Colonic mucosa (tissue), 4 donors: ENCODE measurements around the gene BCAM. TPM values are rescaled to one million over a fixed set of nuclear protein-coding genes. Genes with fewer than 3 reads are reported as not detected.
A peak's percentile ranks its signal among the peaks of the same experiment; 100 is the strongest.

ENCODE experiments used
- DNase-seq: peaks from one replicate; pipeline ENCODE4 v3.0.0-alpha.2; 2020
- H3K27ac ChIP-seq: fragments of 200-600 bp; one replicate; pipeline ENCODE4 v1.8.0; 2021
- H3K27me3 ChIP-seq: fragments of 200-600 bp; one replicate; pipeline ENCODE4 v1.8.0; 2021
- H3K36me3 ChIP-seq: fragments of 200-600 bp; one replicate; pipeline ENCODE4 v1.8.0; 2021
- H3K4me1 ChIP-seq: fragments of 200-600 bp; one replicate; pipeline ENCODE4 v1.8.0; 2021; ENCODE audit warnings: mild to moderate bottlenecking
- H3K4me3 ChIP-seq: fragments of 200-600 bp; one replicate; pipeline ENCODE4 v1.8.0; 2021
- H3K9ac ChIP-seq, 2 donors: one replicate each; pipeline ENCODE4 v1.7.0; 2013; ENCODE audit warnings: control low read depth in 2 of 2, low read depth in 2 of 2, low read length in 2 of 2
- H3K9me3 ChIP-seq: fragments of 200-600 bp; one replicate; pipeline ENCODE4 v1.8.0; 2021
- CTCF ChIP-seq: fragments of 200-600 bp; IDR thresholded peaks from one replicate; pipeline ENCODE4 v1.8.0; 2022; ENCODE audit warnings: antibody characterized with exemption, mild to moderate bottlenecking
- intact Hi-C: fragments of 100-400 bp; cut with DNase I; formaldehyde crosslinking; loops from one replicate; pipeline ENCODE4 v1.14.1; 2022
- total RNA-seq, 2 donors: library from RNA; stranded (reverse); fragmentation: NEBNext Ultra II Directional in 1 of 2; extraction: Animal tissue kit (Norgen Biotek cat#: 25700) in 1 of 2; gene quantifications; one replicate each; pipeline ENCODE4 v1.2.1, GENCODE V29; 2021
- donor health status: healthy.
- donor health status: DM: no; HTN: no; CAD: no.
- donor health status: DM: no; HTN: no; CAD: no.

Gene BCAM, protein sequence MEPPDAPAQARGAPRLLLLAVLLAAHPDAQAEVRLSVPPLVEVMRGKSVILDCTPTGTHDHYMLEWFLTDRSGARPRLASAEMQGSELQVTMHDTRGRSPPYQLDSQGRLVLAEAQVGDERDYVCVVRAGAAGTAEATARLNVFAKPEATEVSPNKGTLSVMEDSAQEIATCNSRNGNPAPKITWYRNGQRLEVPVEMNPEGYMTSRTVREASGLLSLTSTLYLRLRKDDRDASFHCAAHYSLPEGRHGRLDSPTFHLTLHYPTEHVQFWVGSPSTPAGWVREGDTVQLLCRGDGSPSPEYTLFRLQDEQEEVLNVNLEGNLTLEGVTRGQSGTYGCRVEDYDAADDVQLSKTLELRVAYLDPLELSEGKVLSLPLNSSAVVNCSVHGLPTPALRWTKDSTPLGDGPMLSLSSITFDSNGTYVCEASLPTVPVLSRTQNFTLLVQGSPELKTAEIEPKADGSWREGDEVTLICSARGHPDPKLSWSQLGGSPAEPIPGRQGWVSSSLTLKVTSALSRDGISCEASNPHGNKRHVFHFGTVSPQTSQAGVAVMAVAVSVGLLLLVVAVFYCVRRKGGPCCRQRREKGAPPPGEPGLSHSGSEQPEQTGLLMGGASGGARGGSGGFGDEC
- 10 to 100 TPM; 15.1 to 20.7 TPM for total RNA-seq

DNA sequence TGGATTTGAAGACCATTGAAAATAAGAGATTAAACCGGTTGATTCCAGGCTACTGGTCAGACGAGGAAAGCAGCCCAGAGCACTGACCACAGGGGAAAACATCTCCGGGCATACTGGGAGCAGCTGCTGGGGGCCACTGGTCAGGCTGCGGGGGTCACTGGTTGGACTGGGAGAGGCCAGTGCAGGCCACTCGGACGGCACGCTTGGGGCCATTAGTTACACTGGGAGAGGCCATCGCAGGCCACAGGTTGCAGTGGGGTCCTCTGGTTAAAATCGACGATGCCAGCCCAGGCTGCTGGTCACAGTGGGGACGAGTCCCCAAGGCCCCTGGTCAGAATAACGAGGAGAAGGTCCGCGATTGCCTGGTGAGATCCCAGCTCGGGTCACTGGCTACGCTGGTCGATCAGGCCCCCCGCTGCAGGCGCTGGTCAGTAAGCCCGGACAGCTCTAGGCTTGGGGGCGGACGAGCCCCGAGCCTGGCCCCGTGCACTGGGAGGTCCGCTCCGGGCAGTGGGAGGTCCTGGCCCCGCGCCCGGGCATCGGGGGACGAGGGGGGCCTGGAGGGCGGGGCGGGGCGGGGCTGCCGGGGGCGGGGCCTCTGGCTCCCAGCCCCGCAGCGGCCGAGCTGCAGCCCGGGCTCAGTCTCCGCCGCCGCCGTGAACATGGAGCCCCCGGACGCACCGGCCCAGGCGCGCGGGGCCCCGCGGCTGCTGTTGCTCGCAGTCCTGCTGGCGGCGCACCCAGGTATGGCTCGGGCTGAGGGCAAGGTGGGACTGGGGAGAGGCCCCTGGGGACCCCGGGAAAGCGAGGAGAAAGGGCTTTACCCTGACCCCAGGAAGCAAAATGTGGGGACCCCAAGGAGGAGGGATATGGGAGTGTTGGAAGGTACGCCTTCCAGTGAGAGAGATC is at the start of gene BCAM:
Gene BCAM (plus strand): TSS at position 641 of the 909 bp plus-strand sequence. CDS start 22 bp downstream, at position 663.
- H3K9me3 ChIP-seq, result no peaks in the 10 kb centered on the region
- H3K4me3 ChIP-seq, result peak within 1 kb of the TSS; percentile 40
- DNase-seq, result peak; percentile 68
- no peaks in the 10 kb centered on the region for H3K36me3 ChIP-seq
- H3K4me1 ChIP-seq, result peaks cover 10% of the 10 kb centered on the region
- TF ChIP-seq CTCF, result no peak
- H3K27ac ChIP-seq, result no peak within 1 kb of the TSS
- intact Hi-C loops, result no loop called here
- peak within 1 kb of the TSS; percentile 63 to 69 for H3K9ac ChIP-seq
- no peaks in the 10 kb centered on the region for H3K27me3 ChIP-seq

DNA sequence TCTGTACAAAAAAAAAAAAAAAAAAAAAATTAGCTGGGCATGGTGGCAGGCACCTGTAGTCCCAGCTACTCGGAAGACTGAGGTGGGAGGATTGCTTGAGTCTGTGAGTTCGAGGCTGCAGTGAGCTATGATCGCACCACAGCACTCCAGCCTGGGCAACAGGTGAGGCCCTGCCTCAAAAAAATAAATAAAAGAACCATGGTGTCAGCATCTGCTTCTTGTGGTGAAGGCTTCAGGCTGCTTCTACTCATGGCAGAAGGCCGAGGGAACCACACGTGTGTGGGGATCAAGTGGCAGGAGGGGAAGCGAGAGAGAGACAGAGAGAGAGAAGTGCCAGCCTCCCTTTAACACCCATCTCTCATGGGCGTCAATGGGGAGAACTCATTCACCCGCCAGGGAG is 46.9 kb upstream of the BCAM start:
- intact Hi-C loops, result no loop called here
- no peak for DNase-seq
- no peak overlapping the region for H3K4me3 ChIP-seq
- no peak overlapping the region for H3K27ac ChIP-seq
- TF ChIP-seq CTCF, result no peak
- H3K36me3 ChIP-seq, result peaks cover 9% of the 10 kb centered on the region
- no peaks in the 10 kb centered on the region for H3K27me3 ChIP-seq
- H3K4me1 ChIP-seq, result peaks cover 6% of the 10 kb centered on the region
- H3K9ac ChIP-seq, result no peak overlapping the region
- H3K9me3 ChIP-seq, result no peaks in the 10 kb centered on the region

DNA sequence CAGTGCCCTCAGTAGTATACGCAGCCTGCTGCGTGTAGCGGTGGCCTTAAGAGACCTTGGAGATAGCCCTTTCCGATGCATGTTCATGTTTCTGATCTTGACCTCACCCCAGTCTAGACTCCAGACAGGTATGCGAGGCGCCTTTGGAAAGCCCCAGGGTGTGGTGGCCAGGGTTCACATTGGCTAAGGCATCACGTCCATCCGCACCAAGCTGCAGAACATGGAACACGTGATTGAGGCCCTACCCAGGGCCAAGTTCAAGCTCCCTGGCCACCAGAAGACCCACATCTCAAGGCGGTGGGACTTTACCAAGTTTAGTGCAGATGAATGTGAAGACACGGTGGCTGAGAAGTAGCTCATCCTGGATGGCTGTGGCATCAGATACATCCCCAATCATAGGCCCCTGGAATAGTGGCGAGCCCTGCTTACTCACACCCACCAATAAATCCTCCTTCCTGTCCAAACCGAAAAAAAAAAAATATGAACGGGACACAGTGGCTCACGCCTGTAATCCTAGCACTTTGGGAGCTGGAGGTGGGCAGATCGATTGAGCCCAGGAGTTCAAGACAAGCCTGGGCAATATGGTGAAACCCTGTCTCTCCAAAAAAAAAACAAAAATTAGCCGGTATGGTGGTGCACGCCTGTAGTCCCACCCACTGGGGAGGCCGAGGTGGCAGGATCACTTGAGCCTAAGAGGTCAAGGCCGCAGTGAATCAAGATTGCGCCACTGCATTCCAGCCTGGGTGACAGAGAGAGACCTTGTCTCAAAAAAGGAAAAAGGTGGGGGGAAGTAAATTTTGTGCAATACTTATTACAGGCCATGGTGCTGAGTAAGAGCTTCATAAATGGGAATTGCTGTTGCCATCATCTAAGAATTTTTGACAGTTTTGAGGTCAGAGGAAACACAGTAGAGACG is 43.6 kb upstream of the BCAM start:
- DNase-seq, result peak; percentile 90
- no peaks in the 10 kb centered on the region for H3K27me3 ChIP-seq
- peak overlapping the region; percentile 24 to 38 for H3K9ac ChIP-seq
- H3K36me3 ChIP-seq, result no peaks in the 10 kb centered on the region
- no peak overlapping the region for H3K4me3 ChIP-seq
- peak overlapping the region; percentile 86 for H3K27ac ChIP-seq
- intact Hi-C loops, result no loop called here
- H3K9me3 ChIP-seq, result no peaks in the 10 kb centered on the region
- H3K4me1 ChIP-seq, result peaks cover 8% of the 10 kb centered on the region
- no peak for TF ChIP-seq CTCF

DNA sequence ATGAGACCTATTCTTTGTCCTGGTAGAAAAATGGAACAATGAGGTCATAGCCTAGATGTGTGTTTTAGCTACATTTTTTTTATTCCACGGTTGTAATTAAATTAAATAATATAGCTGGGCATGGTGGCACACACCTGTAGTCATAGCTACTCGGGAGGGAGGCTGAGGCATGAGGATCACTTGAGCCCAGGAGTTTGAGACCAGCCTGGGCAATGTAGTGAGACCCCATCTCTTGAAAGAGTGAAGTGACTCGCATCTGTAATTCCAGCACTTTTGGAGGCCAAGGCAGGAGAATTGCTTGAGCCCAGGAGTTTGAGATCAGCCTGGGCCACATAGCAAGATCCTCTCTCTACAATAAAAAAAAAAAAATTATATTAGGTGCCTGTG is 43.0 kb upstream of the BCAM start:
- Histone ChIP-seq H3K27ac (peak overlapping the region; percentile 86), H3K9ac (peak overlapping the region in 1 of 2 donors; percentile 24), H3K9me3 (no peaks in the 10 kb centered on the region), H3K27me3 (no peaks in the 10 kb centered on the region), H3K36me3 (no peaks in the 10 kb centered on the region), H3K4me3 (no peak overlapping the region), H3K4me1 (peaks cover 10% of the 10 kb centered on the region)
- intact Hi-C loops, result no loop called here
- no peak for DNase-seq
- no peak for TF ChIP-seq CTCF
